GM10248 (cell line): ENCODE data around the gene TAF3.

Experiments
- CTCF ChIA-PET: fragments of 300-600 bp; sonication (Branson Sonifier 250); formaldehyde crosslinking; extraction: SDS; loops from one replicate; lab custom pipeline; 2021; ENCODE audit warnings: antibody characterized with exemption; lab: Yijun Ruan, JAX
- POLR2A ChIA-PET: fragments of 350-650 bp; sonication (Branson Sonifier 250); formaldehyde crosslinking; extraction: SDS; loops from one replicate; lab custom pipeline; 2020; ENCODE audit warnings: antibody characterized with exemption; lab: Yijun Ruan, JAX
- DNase-seq: peaks from one replicate; pipeline ENCODE4 v3.0.0; 2012; ENCODE audit errors: extremely low spot score
- TF ChIP-seq, protein P1 (sequence below): IDR thresholded peaks from 2 replicates; pipeline ENCODE4 v1.5.1; 2012; ENCODE audit warnings: mild to moderate bottlenecking, low read depth; ENCODE audit errors: extremely low read depth, missing control alignments, control extremely low read depth

Gene TAF3

DNA sequence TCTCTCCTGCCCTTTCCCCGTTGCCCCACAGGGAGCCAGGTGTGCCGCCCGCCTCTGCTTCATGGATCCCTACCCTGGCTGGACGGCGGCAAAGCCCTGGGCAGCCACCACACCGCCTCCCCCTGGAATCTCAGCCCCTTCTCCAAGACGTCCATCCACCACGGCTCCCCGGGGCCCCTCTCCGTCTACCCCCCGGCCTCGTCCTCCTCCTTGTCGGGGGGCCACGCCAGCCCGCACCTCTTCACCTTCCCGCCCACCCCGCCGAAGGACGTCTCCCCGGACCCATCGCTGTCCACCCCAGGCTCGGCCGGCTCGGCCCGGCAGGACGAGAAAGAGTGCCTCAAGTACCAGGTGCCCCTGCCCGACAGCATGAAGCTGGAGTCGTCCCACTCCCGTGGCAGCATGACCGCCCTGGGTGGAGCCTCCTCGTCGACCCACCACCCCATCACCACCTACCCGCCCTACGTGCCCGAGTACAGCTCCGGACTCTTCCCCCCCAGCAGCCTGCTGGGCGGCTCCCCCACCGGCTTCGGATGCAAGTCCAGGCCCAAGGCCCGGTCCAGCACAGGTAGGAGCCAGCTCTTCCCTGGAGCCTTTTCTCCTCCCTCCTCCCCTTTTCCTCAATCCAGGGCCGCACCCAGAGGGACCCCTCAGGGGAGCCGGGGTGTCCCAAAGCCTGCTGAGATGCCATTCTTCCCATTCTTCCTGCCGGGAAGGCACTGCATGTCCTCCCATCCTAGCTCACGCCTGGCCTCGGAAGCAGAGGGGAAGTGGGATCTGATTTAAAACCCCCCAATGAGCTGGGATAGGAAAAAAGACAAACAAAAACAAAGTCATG, 240.2 kb downstream of the TAF3 start:
- CTCF ChIA-PET = interaction anchor here (0.9 to 1.0 kb wide), 2 partner anchors 11 to 13 kb away, joined by 3 read pairs; no protein-coding TSS in a partner anchor
- DNase-seq = no peak
- POLR2A ChIA-PET = no interaction called here
- TF ChIP-seq, protein P1, sequence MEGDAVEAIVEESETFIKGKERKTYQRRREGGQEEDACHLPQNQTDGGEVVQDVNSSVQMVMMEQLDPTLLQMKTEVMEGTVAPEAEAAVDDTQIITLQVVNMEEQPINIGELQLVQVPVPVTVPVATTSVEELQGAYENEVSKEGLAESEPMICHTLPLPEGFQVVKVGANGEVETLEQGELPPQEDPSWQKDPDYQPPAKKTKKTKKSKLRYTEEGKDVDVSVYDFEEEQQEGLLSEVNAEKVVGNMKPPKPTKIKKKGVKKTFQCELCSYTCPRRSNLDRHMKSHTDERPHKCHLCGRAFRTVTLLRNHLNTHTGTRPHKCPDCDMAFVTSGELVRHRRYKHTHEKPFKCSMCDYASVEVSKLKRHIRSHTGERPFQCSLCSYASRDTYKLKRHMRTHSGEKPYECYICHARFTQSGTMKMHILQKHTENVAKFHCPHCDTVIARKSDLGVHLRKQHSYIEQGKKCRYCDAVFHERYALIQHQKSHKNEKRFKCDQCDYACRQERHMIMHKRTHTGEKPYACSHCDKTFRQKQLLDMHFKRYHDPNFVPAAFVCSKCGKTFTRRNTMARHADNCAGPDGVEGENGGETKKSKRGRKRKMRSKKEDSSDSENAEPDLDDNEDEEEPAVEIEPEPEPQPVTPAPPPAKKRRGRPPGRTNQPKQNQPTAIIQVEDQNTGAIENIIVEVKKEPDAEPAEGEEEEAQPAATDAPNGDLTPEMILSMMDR = no peak

DNA sequence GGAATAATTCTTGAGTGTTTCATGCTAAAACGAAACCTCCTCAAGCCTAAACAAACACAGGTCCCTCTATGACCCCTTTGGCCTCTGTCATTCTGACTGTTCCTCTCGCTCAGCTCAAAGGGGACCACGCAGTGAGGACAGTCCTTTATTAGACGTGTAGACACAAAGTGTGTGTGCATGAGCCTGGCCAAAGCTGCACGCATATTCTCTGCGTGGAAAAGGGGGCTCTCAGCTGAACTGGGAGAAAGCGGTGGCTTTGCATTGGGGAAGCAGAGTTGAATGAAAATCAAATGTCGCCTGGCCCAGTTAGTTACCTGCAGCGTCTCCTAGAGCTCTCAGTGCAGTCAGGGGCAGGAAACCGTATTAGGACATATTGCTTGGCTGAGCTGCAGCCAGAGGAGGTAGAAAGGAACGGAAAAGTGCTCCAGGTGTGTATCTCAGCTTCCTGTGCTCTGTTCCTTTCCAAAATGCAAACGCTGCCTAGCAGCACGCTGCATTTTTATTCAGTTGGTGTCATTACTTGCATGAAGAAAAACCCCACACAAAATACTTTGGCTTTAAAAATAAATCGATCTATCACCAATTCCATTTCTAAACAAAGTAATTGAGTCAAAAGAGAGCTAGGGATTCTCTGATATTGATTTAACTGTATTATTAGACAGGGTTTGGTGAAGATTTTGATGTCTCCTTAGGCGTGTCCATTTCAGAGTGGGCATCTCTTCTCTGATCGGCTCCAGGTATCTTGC, 241.1 kb downstream of the TAF3 start:
- DNase-seq = no peak
- ChIA-PET CTCF (interaction anchor here (0.9 to 1.8 kb wide), 3 partner anchors 10 to 16 kb away, joined by 3 to 5 read pairs (median 3); no protein-coding TSS in a partner anchor), POLR2A (no interaction called here)
- TF ChIP-seq, protein P1 = no peak

DNA sequence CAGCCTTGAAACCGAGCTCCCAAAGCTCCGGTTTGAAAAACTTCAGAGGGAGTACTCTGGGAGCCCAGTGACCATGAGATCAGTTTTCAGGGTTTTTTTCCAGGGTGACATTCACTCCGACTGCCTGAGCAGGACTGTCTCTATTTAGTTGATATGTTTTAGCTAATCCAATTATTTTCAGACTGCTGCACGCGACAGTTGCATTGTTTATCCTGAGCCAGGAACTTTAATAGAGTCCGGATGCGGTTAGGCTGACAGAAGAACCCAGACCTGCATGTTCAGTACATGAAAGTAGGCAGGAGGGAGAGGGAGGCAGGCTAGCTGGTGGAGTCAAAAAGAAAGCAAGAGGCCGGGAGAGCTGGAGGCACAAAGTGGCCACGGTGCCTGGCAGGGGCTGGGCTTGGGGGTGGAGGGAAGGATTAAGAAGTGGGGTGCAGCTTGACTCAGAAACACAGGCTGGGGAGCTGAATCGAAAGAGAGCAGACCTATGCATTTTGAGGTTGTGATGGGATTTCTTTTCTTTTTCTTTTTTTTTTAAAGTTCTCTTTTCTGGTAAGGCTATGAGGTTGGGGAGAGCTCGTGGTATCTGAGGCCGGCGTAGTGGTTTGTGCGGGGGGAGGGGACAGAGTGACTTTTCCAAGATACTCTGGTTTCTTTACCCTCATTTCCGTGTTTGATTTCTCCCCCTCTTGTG, 241.9 kb downstream of the TAF3 start:
- ChIA-PET POLR2A (no interaction called here), CTCF (interaction anchor here (0.9 to 1.8 kb wide), 5 partner anchors 11 to 73 kb away, joined by 3 to 5 read pairs (median 4); no protein-coding TSS in a partner anchor)
- DNase-seq = no peak
- TF ChIP-seq, protein P1 = no peak

DNA sequence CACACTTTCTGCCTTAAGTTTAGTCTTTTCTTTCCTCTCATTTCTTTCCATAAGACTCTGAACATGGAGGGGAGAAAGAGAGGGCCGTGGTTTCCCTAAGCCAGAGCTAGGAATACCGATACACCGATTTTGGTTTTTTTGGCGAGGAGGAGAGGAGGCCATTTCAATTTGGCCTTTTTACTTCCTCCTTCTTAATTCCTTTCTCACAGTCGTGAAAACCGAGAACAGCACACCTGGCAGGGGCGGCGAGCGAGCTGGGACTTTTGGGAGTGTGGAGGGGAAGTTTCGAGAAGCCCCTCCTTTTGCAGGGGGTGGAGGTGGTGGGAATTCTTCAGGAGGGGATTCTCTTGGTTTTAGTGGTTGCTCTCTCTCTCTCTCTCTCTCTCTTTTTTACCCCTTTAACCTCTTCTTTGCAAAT, 242.4 kb downstream of the TAF3 start:
- CTCF ChIA-PET = interaction anchor here (0.9 to 1.8 kb wide), 6 partner anchors 8 to 72 kb away, joined by 3 to 5 read pairs (median 4); no protein-coding TSS in a partner anchor
- no peak for DNase-seq

DNA sequence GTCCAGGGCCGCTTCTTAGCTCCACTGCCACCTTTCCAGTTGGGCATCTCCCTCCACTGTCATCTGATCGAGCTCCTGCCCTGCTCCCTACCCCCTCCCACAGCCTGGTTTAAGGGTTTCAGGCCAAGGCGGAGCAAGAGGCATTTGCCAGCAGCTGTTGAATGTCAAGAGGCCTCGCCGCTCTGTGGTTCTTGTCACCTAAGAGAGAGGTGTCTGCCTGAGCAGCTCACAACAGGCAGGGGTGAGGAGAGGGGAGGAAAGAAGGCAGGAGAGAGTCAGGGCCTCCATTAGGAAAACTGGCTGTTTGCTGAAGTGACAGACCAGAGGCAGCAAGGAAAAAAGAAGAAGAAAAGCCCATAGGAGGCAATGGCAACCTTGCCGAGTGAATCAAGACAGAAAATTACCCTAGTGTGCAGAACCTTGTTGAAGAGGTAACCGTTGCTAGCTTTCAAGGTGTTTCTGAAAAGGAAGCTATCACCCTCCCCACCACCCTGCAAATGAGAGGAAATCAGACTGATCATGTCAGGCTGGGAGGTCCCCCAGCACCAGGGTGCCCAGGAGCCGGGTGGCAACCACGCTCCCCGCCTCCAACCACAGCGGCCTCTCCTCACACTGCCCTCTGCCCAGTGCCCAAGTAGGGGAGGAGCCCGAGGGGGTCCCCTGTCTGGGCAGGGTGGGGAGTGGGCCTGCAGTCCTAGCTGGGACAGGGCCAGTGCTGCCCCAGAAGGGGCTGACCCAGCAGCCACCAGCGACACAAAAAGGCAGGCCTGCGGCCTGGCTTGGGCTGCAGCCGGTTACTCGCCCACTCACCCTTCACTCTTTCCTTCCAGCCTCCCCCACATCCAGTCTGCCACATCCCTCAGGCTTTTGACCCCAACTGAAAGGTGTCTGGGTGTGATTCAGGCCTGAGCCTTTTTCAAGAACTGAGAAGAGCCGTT, 243.2 kb downstream of the TAF3 start:
- POLR2A ChIA-PET = no interaction called here
- no peak for DNase-seq
- CTCF ChIA-PET = interaction anchor here (1.0 to 1.8 kb wide), 4 partner anchors 9 to 16 kb away, joined by 4 to 5 read pairs (median 4); no protein-coding TSS in a partner anchor

More for the DNA sequence above, 242.4 kb downstream of the TAF3 start:
- TF ChIP-seq, protein P1 = no peak
- POLR2A ChIA-PET = no interaction called here

More for the DNA sequence above, 243.2 kb downstream of the TAF3 start:
- TF ChIP-seq, protein P1 = no peak
